Osteoblast (primary cell): ENCODE measurements around the gene PIK3R3. TPM values are rescaled to one million over a fixed set of nuclear protein-coding genes. Genes with fewer than 3 reads are reported as not detected.

Experiments used
- DNase-seq: peaks from one replicate; pipeline ENCODE4 v3.0.0; 2011; ENCODE audit warnings: low spot score, mixed read lengths; ENCODE audit not compliant: insufficient read length; ENCODE audit errors: missing footprints
- H2AFZ ChIP-seq: 2 replicates; pipeline ENCODE4 v1.6.0; 2011; ENCODE audit warnings: mild to moderate bottlenecking, low read length
- H3K27ac ChIP-seq: 2 replicates; pipeline ENCODE4 v1.5.1; 2011; ENCODE audit warnings: mild to moderate bottlenecking, low read depth, low read length, moderate library complexity
- H3K27me3 ChIP-seq: 2 replicates; pipeline ENCODE4 v1.6.0; 2012; ENCODE audit warnings: mild to moderate bottlenecking, control low read depth, inconsistent platforms, low read length, moderate library complexity; ENCODE audit not compliant: insufficient read depth
- H3K36me3 ChIP-seq: 2 replicates; pipeline ENCODE4 v1.5.1; 2011; ENCODE audit warnings: mild to moderate bottlenecking, low read length, control low read depth, moderate library complexity; ENCODE audit not compliant: insufficient read depth
- H3K4me1 ChIP-seq: 2 replicates; pipeline ENCODE4 v1.5.1; 2011; ENCODE audit warnings: mild to moderate bottlenecking, low read length, control low read depth, moderate library complexity; ENCODE audit not compliant: insufficient read depth
- H3K4me2 ChIP-seq: 2 replicates; pipeline ENCODE4 v1.6.0; 2011; ENCODE audit warnings: mild to moderate bottlenecking, low read length; ENCODE audit not compliant: insufficient read depth
- H3K4me3 ChIP-seq: fragments of 200-600 bp; sonication (generic); 3 replicates; pipeline ENCODE4 v1.5.1; 2012; ENCODE audit warnings: mild to moderate bottlenecking, low read length, inconsistent platforms; ENCODE audit not compliant: insufficient read depth
- H3K79me2 ChIP-seq: 2 replicates; pipeline ENCODE4 v1.6.0; 2012; ENCODE audit warnings: mild to moderate bottlenecking, low read length, control low read depth, inconsistent platforms; ENCODE audit not compliant: insufficient read depth
- H3K9me3 ChIP-seq: 2 replicates; pipeline ENCODE4 v1.5.1; 2011; ENCODE audit warnings: low read depth, low read length, control low read depth
- H4K20me1 ChIP-seq: 2 replicates; pipeline ENCODE4 v1.6.0; 2012; ENCODE audit warnings: mild to moderate bottlenecking, low read length, control low read depth; ENCODE audit not compliant: insufficient read depth
- total RNA-seq: library from RNA; depleted of rRNA; stranded (reverse); fragments of >200 nt; gene quantifications from 2 replicates; pipeline ENCODE4 v1.2.3, GENCODE V29; 2012
- TF ChIP-seq, protein P1 (sequence below): IDR thresholded peaks from 2 replicates; pipeline ENCODE4 v1.5.1; 2011; ENCODE audit warnings: mild to moderate bottlenecking, low read depth, low read length, moderate library complexity; ENCODE audit errors: extremely low read depth

PIK3R3 gene
- total RNA-seq, 1 donor: 4.0 TPM

DNA sequence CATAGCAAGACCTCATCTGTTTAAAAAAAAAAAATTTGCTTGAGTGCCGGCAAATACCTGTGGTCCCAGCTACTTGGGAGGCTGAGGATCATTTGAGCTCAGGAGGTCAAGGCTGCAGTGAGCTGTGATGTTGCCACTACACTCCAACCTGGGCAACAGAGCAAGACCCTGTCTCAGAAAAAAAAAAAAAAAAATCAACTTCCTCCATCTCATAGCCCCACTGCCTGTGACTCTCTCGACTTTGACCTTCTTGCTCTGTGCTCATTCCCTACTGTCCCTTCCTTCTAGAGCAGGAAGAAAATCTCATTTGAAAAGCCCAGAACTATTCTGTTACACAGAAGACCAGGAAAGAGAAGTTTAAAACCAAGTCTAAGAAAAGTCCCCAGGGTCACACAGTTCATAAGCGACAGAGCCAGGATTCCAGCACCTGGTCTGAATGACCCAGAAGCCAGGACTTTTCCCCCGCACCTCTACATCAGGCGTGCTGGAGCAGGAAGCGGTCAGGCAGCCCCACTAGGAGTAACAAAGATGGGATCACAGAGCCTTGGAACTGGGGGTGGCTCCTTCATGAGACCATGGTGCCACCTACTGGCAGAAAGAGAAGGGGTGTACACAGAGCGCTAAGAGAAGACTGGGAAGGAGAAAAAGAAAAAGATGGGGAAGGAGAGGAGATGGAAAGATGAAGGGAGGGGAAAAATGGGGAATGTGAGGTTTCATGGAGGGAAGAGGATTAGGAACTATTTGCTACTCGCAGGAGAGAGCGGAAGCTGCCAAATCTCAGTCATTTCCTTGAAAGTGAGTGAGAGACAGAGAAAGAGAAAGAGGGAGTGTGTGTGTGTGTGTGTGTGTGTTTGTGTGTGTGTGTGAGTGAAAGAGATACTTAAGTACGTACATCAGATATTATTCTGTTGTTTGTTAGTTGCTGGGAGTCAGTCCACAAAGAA lies 47.0 kb upstream of the PIK3R3 start:
- peak; percentile 95 for DNase-seq
- H4K20me1 ChIP-seq: no peaks in the 10 kb centered on the region
- no peaks in the 10 kb centered on the region for H3K27me3 ChIP-seq
- no peaks in the 10 kb centered on the region for H3K79me2 ChIP-seq
- H3K27ac ChIP-seq: no peak overlapping the region
- peak overlapping the region; percentile 44 for H3K4me3 ChIP-seq
- H3K36me3 ChIP-seq: no peaks in the 10 kb centered on the region
- H3K4me2 ChIP-seq: peak overlapping the region; percentile 71
- TF ChIP-seq, protein P1, sequence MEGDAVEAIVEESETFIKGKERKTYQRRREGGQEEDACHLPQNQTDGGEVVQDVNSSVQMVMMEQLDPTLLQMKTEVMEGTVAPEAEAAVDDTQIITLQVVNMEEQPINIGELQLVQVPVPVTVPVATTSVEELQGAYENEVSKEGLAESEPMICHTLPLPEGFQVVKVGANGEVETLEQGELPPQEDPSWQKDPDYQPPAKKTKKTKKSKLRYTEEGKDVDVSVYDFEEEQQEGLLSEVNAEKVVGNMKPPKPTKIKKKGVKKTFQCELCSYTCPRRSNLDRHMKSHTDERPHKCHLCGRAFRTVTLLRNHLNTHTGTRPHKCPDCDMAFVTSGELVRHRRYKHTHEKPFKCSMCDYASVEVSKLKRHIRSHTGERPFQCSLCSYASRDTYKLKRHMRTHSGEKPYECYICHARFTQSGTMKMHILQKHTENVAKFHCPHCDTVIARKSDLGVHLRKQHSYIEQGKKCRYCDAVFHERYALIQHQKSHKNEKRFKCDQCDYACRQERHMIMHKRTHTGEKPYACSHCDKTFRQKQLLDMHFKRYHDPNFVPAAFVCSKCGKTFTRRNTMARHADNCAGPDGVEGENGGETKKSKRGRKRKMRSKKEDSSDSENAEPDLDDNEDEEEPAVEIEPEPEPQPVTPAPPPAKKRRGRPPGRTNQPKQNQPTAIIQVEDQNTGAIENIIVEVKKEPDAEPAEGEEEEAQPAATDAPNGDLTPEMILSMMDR: peak; percentile 94
- H2AFZ ChIP-seq: peak overlapping the region; percentile 91
- peaks cover 27% of the 10 kb centered on the region for H3K4me1 ChIP-seq
- H3K9me3 ChIP-seq: no peaks in the 10 kb centered on the region

DNA sequence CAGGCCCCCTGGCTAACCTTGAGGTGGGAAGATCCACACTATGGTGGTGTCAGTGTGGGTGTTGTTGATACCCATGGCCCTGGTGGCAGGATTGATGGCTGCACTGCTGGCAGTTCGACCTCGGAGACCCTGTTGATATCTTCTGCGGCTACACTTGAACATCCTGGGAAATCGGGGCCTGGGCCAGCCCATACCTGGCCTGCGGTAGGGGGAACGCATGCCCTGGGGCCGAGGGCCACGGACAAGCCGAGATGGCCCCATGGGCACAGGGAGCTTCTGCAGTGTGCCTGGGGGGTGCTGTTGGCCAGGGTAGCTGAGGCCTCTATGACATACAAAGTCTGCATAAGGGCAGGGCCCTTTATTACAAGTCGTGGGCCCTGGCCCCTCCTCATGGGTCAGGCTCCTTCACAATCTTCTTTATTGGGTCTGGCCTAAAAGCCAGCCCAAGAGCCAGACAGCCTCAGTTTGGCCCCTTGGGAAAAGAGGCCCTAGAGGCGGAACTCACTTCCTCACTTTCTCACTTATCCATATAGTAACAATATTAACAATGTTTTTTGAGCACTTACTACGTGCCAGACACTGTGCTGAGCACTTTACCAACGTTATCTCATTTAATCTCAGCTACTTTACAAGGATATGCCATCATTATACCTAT lies 43.9 kb upstream of the PIK3R3 start, which contains the start of gene P3R3URF:
Gene P3R3URF (minus strand): TSS at position 278 of the 655 bp plus-strand sequence. CDS start 17 bp downstream, at position 261.
- Histone ChIP-seq H3K27ac (no peak within 1 kb of the TSS), H4K20me1 (no peaks in the 10 kb centered on the region), H3K79me2 (no peaks in the 10 kb centered on the region), H3K27me3 (no peaks in the 10 kb centered on the region), H2AFZ (peak within 1 kb of the TSS; percentile 11), H3K36me3 (no peaks in the 10 kb centered on the region), H3K4me1 (peaks cover 16% of the 10 kb centered on the region), H3K4me3 (no peak within 1 kb of the TSS), H3K9me3 (no peaks in the 10 kb centered on the region), H3K4me2 (no peak within 1 kb of the TSS)
- TF ChIP-seq, protein P1: no peak
- peak; percentile 46 for DNase-seq

DNA sequence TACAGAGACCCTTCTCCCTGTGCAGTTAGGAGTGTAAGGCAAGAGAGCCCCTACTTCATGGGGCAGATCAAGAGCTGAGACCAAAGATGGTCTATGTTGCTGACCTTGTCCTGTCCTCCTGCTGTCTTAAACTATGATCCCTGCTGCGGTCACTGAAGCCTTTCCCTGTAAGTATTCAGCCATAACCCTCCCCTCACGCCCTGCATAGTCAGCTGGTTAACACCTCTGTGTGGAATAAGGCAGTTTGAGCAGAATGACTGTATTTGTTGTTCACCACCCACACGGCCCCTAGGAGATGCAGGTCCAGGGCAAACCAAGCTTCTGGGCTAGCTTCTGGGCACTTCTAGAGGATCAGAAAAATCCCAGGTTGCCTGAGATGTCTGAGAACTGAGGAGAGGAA lies 42.8 kb upstream of the PIK3R3 start:
- H3K4me1 ChIP-seq: peaks cover 15% of the 10 kb centered on the region
- H3K4me3 ChIP-seq: no peak overlapping the region
- H3K4me2 ChIP-seq: no peak overlapping the region
- H3K27me3 ChIP-seq: no peaks in the 10 kb centered on the region
- H4K20me1 ChIP-seq: no peaks in the 10 kb centered on the region
- no peaks in the 10 kb centered on the region for H3K36me3 ChIP-seq
- TF ChIP-seq, protein P1: no peak
- DNase-seq: no peak
- no peak overlapping the region for H3K27ac ChIP-seq
- H3K9me3 ChIP-seq: no peaks in the 10 kb centered on the region
- H2AFZ ChIP-seq: peak overlapping the region; percentile 11
- H3K79me2 ChIP-seq: no peaks in the 10 kb centered on the region
